Myocyte (in vitro differentiated cells): Measurements from ENCODE around the gene TOM1L1. TPM values are rescaled to one million over a fixed set of nuclear protein-coding genes. Genes with fewer than 3 reads are reported as not detected.
A peak's percentile ranks its signal among the peaks of the same experiment; 100 is the strongest.

Experiments
- DNase-seq: peaks from one replicate; pipeline ENCODE4 v3.0.0-alpha.2; 2012; ENCODE audit warnings: low read depth
- total RNA-seq: library from RNA; depleted of rRNA; stranded (reverse); fragments of >200 nt; gene quantifications from 2 replicates; pipeline ENCODE4 v1.2.3, GENCODE V29; 2014

The TOM1L1 gene
- total RNA-seq, 1 donor from 2014 or later = 29.1 TPM

GRCh38 chr17:54892360-54892759, 8.3 kb upstream of the TOM1L1 start:
- no peak for DNase-seq

- DNase-seq = peak; percentile 80
Observed at GRCh38 chr17:54898576-54898975, 2.1 kb upstream of the TOM1L1 start.

- peak; percentile 60 for DNase-seq
Observed at GRCh38 chr17:54899201-54899600, 1.5 kb upstream of the TOM1L1 start.

GRCh38 chr17:54899721-54900456, 763 bp upstream of the TOM1L1 start:
- no peak for DNase-seq

- DNase-seq = peak; percentile 44
Observed at GRCh38 chr17:54901230-54901822, 674 bp downstream of the TOM1L1 start.

- DNase-seq = no peak
Observed at GRCh38 chr17:54902017-54902416, 1.4 kb downstream of the TOM1L1 start.

GRCh38 chr17:54902611-54903010, 2.0 kb downstream of the TOM1L1 start:
- DNase-seq = peak; percentile 35

- peak; percentile 68 for DNase-seq
Observed at GRCh38 chr17:54903375-54903774, 2.7 kb downstream of the TOM1L1 start.

- no peak for DNase-seq
Observed at GRCh38 chr17:54906683-54907082, 6.0 kb downstream of the TOM1L1 start.

GRCh38 chr17:54907376-54907775, 6.7 kb downstream of the TOM1L1 start:
- DNase-seq = no peak

- no peak for DNase-seq
Observed at GRCh38 chr17:54909766-54910165, 9.1 kb downstream of the TOM1L1 start.

GRCh38 chr17:54916721-54917120, 16.1 kb downstream of the TOM1L1 start:
- DNase-seq = no peak

- DNase-seq = no peak
Observed at GRCh38 chr17:54919425-54919824, 18.8 kb downstream of the TOM1L1 start.

- no peak for DNase-seq
Observed at GRCh38 chr17:54920819-54921218, 20.2 kb downstream of the TOM1L1 start.

- peak; percentile 59 for DNase-seq
Observed at GRCh38 chr17:54924405-54924804, 23.8 kb downstream of the TOM1L1 start.

GRCh38 chr17:54927525-54927924, 26.9 kb downstream of the TOM1L1 start:
- DNase-seq = no peak

GRCh38 chr17:54932711-54933110, 32.1 kb downstream of the TOM1L1 start:
- no peak for DNase-seq

GRCh38 chr17:54933921-54934320, 33.3 kb downstream of the TOM1L1 start:
- DNase-seq = no peak

GRCh38 chr17:54935471-54935870, 34.8 kb downstream of the TOM1L1 start:
- no peak for DNase-seq

GRCh38 chr17:54937018-54937417, 36.4 kb downstream of the TOM1L1 start:
- DNase-seq = no peak

GRCh38 chr17:54937426-54937825, 36.8 kb downstream of the TOM1L1 start:
- DNase-seq = no peak

- no peak for DNase-seq
Observed at GRCh38 chr17:54941285-54941684, 40.6 kb downstream of the TOM1L1 start.

GRCh38 chr17:54944796-54945195, 44.1 kb downstream of the TOM1L1 start:
- peak; percentile 96 for DNase-seq
